Thyroid gland (tissue), 4 donors: ENCODE measurements around the gene PPP2R5E.

Experiments
- CTCF ChIP-seq, 6 experiments: fragments of 200-600 bp in 3 of 6; fragments of 450-650 bp in 3 of 6; sonication (generic) in 3 of 6; IDR thresholded peaks; one replicate each; pipeline ENCODE4 v1.5.1; 2016 to 2019; ENCODE audit warnings: antibody characterized with exemption in 6 of 6, mild to moderate bottlenecking in 2 of 6, inconsistent platforms in 1 of 6, moderate library complexity in 1 of 6
- POLR2A ChIP-seq, 2 donors: fragments of 450-650 bp; IDR thresholded peaks; one replicate each; pipeline ENCODE4 v1.6.1; 2017; ENCODE audit warnings: antibody characterized with exemption in 2 of 2, mild to moderate bottlenecking in 2 of 2, moderate library complexity in 1 of 2

GRCh38 chr14:63535918-63536317 is 7.3 kb downstream of the PPP2R5E start:
- TF ChIP-seq POLR2A (IDR thresholded peaks at IDR 0.05) = no peak
- no peak for TF ChIP-seq CTCF (IDR thresholded peaks at IDR 0.05)
